OCI-LY1 (cell line): ENCODE results near the gene ADAM12.

Experiments
- CTCF ChIP-seq: fragments of 200-600 bp; sonication (generic), shearing (Covaris generic); IDR thresholded peaks from 2 replicates; pipeline ENCODE4 v1.5.1; 2017; ENCODE audit warnings: mild to moderate bottlenecking, antibody characterized with exemption, low read length, moderate library complexity, mixed read lengths
- EZH2 ChIP-seq: fragments of 200-600 bp; sonication (generic), shearing (Covaris generic); IDR thresholded peaks from 2 replicates; pipeline ENCODE4 v1.8.0; 2017; ENCODE audit warnings: borderline replicate concordance, mixed run types, mild to moderate bottlenecking, antibody characterized with exemption, low read length, moderate library complexity, mixed read lengths

- TF ChIP-seq CTCF: no peak
- TF ChIP-seq EZH2: no peak
Measured at GRCh38 chr10:126434235-126434634, 46.0 kb upstream of the ADAM12 start.
